GM21737 (cell line): ENCODE results near the gene SNX19.
"Not testable (repeated sequence)": the region's sequence is repeated elsewhere in the genome, so short reads cannot be mapped to it uniquely, and the experiment has no call there.

ENCODE experiments used
- ATAC-seq: cut with Tn5 transposase; IDR thresholded peaks from one replicate; pipeline ENCODE4 v1.9.1; 2021; ENCODE audit warnings: mild to moderate bottlenecking, moderate library complexity; ENCODE audit not compliant: unreplicated experiment

SNX19 gene, protein sequence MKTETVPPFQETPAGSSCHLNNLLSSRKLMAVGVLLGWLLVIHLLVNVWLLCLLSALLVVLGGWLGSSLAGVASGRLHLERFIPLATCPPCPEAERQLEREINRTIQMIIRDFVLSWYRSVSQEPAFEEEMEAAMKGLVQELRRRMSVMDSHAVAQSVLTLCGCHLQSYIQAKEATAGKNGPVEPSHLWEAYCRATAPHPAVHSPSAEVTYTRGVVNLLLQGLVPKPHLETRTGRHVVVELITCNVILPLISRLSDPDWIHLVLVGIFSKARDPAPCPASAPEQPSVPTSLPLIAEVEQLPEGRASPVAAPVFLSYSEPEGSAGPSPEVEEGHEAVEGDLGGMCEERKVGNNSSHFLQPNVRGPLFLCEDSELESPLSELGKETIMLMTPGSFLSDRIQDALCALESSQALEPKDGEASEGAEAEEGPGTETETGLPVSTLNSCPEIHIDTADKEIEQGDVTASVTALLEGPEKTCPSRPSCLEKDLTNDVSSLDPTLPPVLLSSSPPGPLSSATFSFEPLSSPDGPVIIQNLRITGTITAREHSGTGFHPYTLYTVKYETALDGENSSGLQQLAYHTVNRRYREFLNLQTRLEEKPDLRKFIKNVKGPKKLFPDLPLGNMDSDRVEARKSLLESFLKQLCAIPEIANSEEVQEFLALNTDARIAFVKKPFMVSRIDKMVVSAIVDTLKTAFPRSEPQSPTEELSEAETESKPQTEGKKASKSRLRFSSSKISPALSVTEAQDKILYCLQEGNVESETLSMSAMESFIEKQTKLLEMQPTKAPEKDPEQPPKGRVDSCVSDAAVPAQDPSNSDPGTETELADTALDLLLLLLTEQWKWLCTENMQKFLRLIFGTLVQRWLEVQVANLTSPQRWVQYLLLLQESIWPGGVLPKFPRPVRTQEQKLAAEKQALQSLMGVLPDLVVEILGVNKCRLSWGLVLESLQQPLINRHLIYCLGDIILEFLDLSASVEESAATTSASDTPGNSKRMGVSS

DNA sequence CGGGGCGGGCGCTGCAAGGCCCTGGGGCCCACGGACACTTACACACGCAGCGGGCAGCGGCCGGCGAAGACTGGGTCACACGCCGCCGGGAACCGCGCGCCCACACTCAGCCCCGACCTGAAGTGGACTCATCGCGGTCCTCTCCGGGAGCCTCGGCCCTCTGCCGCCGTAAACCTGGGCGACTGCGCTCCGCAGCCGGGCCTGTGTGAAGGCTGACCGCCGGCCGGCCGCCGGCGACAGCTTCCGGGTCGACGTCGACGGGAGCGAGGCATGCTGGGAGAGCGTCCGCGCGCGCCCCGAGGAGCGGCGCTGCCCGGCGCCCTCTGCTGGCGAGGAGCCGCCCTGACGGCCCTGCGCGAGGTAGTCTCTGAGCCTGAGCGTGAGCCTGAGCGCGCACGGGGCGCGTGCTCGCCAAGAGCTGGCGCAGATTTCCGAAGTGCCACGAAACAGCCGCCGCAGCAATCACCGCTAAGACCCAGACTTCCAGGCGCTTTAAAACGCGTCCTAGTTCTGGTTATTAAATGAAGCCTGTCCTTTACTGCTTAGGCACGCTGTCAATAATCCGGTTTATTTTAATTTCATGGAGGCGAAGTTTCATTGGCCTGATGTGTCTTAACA, at the start of gene SNX19:
Gene SNX19, minus strand, starts transcription at position 242 of the 618 bp plus-strand sequence. CDS start 540 bp downstream, outside the sequence.
- peak; percentile 100 for ATAC-seq

DNA sequence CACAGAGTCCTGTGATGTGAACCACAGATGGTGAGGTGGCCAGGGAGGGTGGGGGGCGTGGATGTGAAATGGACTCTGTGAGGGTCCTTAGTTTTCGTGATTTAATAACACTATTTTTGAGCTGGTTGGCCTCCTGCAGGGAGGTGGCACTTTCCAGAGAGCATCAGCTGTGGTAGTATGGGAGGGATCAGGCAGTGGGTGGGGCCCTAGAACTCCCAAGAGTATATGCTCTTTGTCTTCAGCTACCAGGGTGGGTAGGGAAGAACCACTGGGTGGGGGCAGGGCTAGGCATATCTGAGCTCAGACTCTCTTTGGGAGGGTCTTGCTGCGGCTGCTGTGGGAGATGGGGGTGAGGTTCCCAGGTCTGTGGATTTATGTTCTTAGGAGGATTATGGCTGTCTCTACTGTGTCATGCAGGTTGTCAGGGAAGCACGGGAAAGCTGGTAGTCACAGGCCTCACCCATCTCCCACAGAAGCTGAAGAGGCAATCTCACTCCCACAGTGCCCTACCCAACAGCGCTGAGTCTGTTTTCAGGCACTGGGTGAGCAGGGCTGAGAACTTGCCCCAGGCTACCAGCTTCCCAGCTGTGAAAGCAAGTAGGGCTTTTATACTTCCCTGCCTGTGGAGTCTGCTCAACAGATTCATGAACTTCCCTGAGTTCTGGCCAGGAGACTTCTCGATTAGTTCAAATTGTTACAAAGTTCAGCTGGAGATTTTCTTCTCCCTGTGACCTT, 47.9 kb upstream of the SNX19 start:
- no peak for ATAC-seq

DNA sequence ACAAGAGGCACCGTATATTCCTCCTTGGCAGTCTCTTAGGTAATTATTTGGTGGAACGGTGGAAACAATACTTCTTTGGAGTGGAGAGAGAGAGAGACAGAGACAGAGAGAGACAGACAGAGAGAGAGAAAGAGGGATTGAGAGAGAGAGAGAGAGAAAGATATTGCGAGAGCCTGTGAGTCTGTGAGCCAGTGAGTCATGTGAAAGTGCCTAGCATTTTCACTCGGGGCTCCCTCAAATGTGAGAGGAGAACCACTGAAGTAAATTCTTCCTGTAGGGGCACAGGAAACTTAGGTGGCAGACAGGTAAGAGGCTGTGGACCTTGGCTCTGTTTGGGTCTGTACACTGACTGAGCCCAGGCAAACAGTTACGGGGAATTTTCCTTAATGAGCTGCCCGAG, 31.6 kb upstream of the SNX19 start:
- no peak for ATAC-seq

DNA sequence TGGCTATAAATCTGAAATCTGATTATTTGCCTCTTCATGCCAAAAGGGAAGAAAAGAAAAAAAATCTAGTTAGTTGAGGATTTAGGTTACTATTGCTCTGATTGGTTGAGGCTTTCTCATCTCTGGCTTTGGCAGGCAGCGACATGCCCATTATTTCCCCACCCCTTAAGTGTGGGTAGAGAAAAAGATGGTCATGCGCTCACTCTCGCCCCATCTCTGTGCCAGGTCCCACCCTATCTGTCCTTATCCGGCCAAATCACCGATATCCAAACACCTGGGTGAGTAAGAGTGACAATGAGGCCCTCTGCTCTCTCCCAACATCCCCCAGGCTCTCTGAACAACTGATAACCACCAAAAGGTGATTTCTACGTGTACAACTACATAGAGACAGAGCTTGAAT, 31.2 kb upstream of the SNX19 start:
- no peak for ATAC-seq

DNA sequence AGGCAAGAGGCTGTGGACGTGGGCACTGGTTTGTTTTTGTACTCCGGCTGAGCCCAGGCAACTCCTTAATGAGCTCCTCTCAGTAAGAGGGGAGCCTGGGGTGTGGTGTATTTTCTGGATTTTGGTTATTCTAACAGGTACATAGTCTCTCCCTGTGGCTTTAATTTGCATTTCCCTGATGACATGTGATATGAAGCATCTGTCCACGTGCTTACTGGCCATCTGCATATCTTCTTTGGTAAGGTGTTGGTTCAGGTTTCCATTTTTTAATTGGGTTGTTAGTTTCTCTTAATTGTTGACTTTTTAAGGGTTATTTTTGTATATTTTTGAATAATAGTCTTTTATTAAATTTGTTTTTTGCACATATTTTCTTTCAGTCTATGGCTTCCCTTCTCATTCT, 30.8 kb upstream of the SNX19 start:
- ATAC-seq: no peak

DNA sequence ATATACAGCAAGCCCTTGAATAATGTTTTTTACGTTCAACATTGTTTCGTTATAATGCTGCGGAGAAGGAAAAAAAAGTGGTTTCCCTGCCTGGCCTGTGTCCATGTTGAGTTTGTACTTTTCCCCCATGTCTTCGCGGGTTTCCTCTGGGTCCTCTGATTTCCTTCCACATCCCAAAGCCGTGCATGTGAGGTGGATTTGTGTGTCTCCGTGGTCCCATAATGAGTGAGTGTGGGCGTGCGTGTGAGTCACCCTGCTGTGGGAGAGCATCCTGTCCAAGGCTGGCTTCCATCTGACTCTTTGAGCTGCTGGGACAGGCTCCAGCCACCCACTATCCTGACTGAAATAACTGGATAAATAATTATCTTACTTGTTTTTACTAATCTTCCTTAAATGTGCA, 29.6 kb upstream of the SNX19 start:
- ATAC-seq: no peak

DNA sequence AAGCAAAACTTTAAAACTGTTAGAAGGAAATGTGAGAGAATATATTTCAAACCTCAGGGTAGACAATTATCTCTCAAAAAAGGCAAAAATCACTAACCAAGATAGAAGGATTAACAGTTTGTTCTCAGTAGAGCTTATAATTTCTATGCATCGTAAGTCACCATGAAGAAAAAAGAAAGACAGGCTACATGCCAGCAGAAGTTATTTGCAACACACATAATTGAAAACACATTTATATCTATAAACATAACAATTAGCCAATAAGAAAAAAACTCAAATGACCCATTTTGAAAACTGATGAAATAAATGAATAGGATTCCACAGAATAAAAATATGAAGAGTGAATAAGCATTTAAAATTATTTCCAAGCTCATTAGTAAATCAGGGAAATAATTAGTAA, 24.4 kb upstream of the SNX19 start:
- ATAC-seq: no peak

DNA sequence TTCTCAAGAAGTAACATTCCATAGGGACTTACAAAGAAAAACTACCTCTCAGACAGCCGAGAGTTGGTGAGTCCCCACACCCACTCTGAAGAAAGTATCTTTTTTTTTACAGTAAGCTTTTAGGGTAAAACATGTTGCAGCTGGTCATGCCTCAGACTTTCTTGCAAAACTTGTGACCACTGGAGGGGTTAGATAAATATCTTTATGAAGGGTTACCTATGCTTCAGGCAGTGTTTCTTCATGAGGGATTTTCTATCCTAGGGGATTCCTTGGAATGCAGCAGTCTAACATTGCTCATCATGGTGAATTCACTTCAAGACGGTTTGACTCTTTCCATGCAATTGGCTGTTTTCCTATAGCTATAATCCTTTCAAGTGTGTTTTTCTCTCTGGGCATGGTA, 20.8 kb upstream of the SNX19 start:
- no peak for ATAC-seq

DNA sequence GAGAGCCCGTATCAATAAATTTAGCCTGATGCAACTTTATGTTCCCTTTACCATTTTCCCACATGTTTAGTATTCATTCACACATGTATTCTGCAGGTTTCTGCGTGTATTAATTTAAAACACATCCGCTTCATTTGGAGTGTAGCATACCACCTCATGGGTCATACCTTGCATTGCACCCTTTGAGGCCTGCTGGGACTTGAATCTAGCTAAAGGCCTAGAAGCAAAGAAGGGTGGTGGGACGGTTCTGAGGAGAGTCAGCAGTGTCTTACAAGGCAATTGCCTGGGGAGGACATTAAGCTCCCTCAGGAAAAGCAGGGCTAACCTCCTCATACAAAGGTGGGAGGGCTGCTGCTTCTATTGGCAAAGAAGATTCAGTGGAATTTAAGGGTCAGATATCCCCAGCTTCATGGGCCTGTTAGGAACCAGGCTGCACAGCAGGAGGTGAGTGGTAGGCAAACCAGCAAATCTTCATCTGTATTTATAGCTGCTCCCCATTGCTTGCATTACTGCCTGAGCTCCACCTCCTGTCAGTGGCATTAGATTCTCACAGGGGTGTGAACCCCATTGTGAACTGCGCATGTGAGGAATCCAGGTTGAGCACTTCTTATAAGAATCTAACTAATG, 15.9 kb upstream of the SNX19 start:
- ATAC-seq: no peak

DNA sequence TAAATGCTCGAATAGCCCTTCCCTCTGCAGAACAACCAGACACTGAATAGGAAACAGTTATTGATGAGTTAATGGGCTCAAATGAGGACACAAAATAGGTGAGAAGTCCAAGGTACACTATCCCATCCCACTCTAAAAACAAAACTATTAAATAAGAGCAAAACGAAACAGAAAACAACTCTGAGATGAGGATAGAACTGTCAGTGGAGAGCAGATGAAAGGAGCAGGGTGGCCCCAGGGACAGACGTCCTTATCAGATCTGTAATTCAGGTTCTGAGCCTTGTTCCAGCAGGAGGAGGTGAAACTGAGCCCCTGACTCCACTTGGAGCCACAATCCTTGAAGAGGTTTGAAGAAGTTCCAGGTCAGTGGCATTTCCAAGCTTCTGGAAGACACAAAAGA, 8.5 kb upstream of the SNX19 start:
- no peak for ATAC-seq

DNA sequence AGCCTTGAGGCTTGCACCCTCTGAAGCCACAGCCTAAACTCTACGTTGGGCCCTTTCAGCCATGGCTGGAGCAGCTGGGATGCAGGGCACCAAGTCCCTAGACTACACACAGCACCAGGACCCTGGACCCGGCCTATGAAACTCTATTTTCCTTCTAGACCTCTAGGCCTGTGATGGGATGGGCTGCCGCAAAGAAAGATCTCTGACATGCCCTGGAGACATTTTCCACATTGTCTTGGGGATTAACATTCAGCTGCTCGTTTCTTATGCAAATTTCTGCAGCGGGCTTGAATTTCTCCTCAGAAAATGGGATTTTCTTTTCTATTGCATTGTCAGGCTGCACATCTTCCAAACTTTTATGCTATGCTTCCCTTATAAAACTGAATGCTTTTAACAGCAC, 4.3 kb upstream of the SNX19 start:
- ATAC-seq: not testable (repeated sequence)

DNA sequence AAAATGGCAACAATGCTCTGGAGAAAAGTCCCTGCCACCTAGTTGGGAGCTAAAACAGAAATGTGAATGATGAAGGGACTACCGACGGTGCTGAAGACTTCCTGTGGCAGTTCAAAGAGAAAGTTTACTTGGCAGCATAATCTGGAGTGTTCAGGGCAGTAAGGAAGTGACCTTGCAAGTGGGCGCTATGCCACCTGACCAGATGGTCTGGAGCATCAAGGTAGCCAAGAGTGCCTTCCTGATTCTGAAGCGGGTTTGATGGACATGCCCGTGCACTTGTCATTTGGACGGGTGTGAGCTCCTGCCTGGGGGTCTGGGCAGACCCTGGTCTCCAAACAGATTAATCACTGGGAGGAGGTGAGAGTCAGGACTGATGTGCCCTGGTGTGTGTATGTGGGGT, 1.8 kb upstream of the SNX19 start:
- no peak for ATAC-seq

DNA sequence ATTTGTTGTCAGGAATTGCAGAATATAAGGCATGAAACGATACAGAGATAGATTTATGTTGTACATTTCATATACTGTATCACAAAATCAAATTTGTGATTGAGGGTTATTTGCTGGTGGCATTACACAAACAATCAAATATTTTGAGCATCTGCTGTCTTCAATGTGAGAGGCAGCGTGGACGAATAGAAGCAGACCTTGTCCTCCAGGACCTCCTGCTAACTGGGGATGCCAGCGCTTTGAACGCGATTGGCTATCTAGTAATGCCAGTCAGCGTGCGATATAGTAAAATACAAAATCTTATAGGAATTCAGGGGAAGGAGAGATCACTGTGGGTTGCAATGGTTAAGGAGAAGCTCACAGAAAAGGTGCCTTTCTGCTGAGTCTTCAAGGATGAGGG, 631 bp upstream of the SNX19 start:
- ATAC-seq: no peak

DNA sequence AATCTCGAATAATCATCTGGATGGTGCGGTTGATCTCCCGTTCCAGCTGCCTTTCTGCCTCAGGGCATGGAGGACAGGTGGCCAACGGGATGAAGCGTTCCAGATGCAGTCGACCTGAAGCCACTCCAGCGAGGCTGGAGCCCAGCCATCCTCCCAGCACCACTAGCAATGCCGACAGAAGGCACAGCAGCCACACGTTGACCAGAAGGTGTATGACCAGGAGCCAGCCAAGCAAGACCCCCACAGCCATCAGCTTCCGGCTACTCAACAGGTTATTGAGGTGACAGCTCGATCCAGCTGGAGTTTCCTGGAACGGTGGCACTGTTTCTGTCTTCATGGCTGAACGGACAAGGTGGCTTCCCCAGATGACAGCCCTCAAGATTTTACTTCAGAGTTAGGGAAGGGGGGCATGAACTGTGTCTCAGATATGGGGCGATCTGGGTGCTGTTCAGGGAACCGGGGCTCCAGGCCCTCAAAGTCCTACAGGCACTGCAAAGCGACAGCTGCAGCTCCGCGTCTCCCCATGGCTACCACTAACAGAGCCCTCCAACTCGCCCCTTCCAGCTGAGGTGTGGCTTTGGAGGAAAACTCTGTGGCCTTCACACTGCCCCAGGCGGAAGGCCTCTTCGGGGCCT, 559 bp downstream of the SNX19 start:
- ATAC-seq: peak; percentile 9

DNA sequence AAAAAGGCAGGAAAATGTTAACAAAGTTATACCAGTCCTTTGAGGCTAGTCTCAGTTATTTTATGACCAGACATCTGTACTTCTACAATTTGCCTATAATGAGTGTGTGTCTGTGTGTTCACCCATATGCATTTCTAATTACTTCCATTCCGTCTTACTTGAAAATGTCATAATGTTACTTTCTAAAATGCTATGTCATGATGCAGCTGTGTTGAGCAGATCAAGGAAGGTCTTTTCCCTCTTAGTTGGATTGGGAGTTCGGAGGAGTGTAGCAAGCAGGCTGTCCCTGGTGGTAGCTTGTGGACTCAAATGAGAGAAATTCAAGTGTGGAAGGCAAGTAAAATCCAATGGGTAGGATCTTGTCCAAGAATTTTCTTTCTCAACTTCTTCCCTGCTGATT, 3.0 kb downstream of the SNX19 start:
- ATAC-seq: no peak

DNA sequence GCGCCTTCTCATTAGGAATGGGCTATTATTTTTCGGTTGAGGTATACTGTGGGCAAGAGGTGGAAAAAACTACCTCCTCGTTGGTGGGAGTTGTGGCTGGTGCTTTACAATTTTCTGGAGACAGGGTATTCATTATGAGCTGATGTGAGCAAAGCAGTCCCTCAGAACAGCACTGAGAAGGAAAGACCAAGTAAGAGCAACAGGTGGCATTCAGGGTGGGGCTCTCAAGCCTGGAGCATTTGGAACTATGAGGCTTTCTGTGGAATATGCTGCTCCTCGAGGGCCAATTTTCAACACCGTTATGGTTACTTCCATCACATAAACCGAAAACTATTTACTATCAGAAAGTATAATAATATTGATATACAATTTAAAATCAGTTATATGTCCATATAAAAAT, 3.7 kb downstream of the SNX19 start:
- ATAC-seq: no peak

DNA sequence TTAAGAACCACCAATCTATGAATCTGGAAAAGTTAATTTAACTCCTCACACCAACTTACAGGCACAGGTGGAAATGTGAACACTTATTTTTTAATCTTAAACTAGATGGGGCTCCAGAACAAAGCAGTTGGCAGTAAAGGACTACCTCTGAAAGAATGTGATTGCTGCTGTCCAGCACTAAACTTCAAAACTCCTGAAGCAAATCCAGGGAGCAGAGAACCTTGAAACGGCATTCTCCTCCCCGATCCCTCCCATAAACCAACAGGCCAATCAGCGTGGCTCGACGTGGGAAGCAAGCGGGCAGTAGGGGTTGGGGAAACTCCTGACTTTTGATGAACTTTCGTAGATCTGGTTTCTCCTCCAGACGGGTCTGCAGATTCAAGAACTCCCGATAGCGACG, 5.0 kb downstream of the SNX19 start:
- ATAC-seq: no peak

DNA sequence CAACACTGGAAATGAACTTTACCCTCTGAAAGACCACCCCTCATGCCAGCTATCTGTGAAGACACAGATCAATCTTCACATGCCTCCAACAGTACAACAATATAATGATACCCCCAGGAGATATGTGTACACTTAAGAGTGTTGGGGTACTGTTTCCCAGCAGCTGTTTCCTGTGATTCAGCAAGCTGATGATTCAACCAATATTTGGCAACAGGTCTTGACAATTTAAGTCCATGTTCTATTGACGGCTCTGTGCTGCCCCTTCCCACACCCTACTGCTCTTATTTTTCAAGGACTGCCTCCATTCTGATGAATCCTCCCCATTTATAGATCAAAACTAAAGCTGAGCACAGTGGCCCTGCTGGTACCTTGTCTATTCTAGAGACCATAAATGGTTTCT, 6.6 kb downstream of the SNX19 start:
- no peak for ATAC-seq

DNA sequence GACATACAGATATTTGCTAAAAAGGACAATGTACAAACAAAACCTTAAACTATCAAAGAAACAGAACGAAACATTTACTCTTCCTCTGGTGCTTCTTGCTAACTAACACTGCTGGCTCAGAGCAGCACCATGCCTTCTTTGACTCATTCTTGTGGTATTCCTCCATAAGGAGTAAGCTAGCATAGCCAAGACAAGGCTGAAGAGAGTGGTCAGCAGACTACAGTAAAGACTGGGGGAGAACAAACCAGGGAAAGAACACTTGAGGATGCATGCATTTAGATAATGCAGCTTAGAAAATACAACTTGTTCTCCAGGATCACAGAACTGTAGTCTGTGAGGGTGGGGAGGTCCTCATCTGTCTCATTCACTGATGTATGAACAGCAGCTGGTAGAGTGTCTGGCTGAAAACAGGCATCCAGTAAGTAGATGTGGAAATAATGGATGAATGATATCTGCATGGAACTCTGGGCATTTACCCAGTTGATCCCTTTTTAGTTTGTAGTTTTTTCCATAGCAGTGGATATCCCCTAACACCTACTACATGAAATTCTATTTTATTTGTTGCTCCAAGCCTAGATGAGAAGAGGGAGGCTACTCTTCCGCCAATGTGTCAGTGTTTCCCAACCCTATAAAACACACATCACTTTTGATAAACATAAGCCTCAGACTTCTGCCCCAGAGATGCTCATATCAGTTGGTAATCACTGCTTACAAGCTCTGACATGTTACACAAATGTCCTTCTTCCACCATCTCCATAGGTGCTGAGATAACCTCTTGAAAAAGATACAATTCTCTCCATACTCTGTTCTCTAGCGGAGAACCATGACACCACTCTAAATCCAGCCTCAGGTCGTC, 7.3 kb downstream of the SNX19 start:
- no peak for ATAC-seq
